CD4-positive, alpha-beta memory T cell (primary cell): Measurements from ENCODE around the gene NMB. TPM values are rescaled to one million over a fixed set of nuclear protein-coding genes. Genes with fewer than 3 reads are reported as not detected.
"Not testable (repeated sequence)": the region's sequence is repeated elsewhere in the genome, so short reads cannot be mapped to it uniquely, and the experiment has no call there.

Source experiments
- CTCF ChIA-PET: fragments of 350-600 bp; sonication (Branson Sonifier 250); formaldehyde crosslinking; loops from one replicate; lab custom pipeline; 2021; ENCODE audit warnings: inconsistent platforms; ENCODE audit not compliant: partially characterized antibody; lab: Charles Lee
- POLR2A ChIA-PET: fragments of 350-600 bp; sonication (Branson Sonifier 250); formaldehyde crosslinking; loops from one replicate; lab custom pipeline; 2021; ENCODE audit not compliant: partially characterized antibody; lab: Charles Lee
- DNase-seq, 5 donors: peaks; one replicate each; pipeline versions ENCODE4 v3.0.0 to v3.0.0-alpha.2; 2020 to 2022; ENCODE audit warnings: mixed read lengths in 1 of 5
- H3K27ac ChIP-seq: one replicate; pipeline ENCODE4 v1.7.0; 2013; ENCODE audit warnings: low read depth, low read length
- H3K27me3 ChIP-seq: 2 replicates; pipeline ENCODE4 v1.7.0; 2013; ENCODE audit warnings: mild to moderate bottlenecking, low read length, moderate library complexity; ENCODE audit not compliant: insufficient read depth
- H3K36me3 ChIP-seq: 2 replicates; pipeline ENCODE4 v1.7.0; 2013; ENCODE audit warnings: mild to moderate bottlenecking, low read length, moderate library complexity; ENCODE audit not compliant: insufficient read depth
- H3K4me1 ChIP-seq: 2 replicates; pipeline ENCODE4 v1.7.0; 2013; ENCODE audit warnings: mild to moderate bottlenecking, low read length, moderate library complexity; ENCODE audit not compliant: insufficient read depth
- H3K4me3 ChIP-seq, 2 donors: one replicate each; pipeline ENCODE4 v1.7.0; 2013; ENCODE audit warnings: low read length in 2 of 2, mild to moderate bottlenecking in 1 of 2
- H3K9me3 ChIP-seq, 2 donors: one replicate each; pipeline ENCODE4 v1.7.0; 2013; ENCODE audit warnings: low read length in 2 of 2, control low read depth in 1 of 2; ENCODE audit not compliant: control insufficient read depth in 1 of 2
- H3K27ac Mint-ChIP-seq, 7 donors: one replicate each; pipeline ENCODE4 v1.8.0; 2020 to 2021; ENCODE audit warnings: mixed read lengths in 7 of 7, mild to moderate bottlenecking in 6 of 7, inconsistent platforms in 3 of 7, moderate library complexity in 3 of 7
- H3K27me3 Mint-ChIP-seq, 2 donors: one replicate each; pipeline ENCODE4 v1.8.0; 2020 to 2021; ENCODE audit warnings: mixed read lengths in 2 of 2
- H3K36me3 Mint-ChIP-seq, 2 donors: one replicate each; pipeline ENCODE4 v1.8.0; 2020 to 2021; ENCODE audit warnings: mixed read lengths in 2 of 2, inconsistent platforms in 1 of 2, mild to moderate bottlenecking in 1 of 2
- H3K4me1 Mint-ChIP-seq, 4 donors: one replicate each; pipeline ENCODE4 v1.8.0; 2020 to 2021; ENCODE audit warnings: mixed read lengths in 4 of 4, mild to moderate bottlenecking in 1 of 4
- H3K4me3 Mint-ChIP-seq, 8 donors: one replicate each; pipeline ENCODE4 v1.8.0; 2020 to 2021; ENCODE audit warnings: mixed read lengths in 8 of 8, mild to moderate bottlenecking in 7 of 8, moderate library complexity in 6 of 8, inconsistent platforms in 3 of 8
- H3K9me3 Mint-ChIP-seq, 8 donors: one replicate each; pipeline ENCODE4 v1.8.0; 2020 to 2021; ENCODE audit warnings: mixed read lengths in 8 of 8, mild to moderate bottlenecking in 5 of 8, inconsistent platforms in 3 of 8, moderate library complexity in 1 of 8
- intact Hi-C: fragments of 100-400 bp; cut with micrococcal nuclease; formaldehyde crosslinking; loops from one replicate; pipeline ENCODE4 v1.15.1; 2023
- polyA plus RNA-seq, 2 donors: library from polyadenylated mRNA; unstranded; fragments of 300-500 nt; fragmentation: Illumina TruSeq; gene quantifications; one replicate each; pipeline ENCODE4 v1.2.3, GENCODE V29; 2021
- total RNA-seq, 2 experiments: library from RNA; stranded (reverse); gene quantifications; one replicate each; pipeline ENCODE4 v1.2.3, GENCODE V29; 2021

The NMB gene
- total and polyA plus RNA-seq, 4 experiments from 2014 or later, result 2.4 to 4.1 (median 3.2) TPM

DNA sequence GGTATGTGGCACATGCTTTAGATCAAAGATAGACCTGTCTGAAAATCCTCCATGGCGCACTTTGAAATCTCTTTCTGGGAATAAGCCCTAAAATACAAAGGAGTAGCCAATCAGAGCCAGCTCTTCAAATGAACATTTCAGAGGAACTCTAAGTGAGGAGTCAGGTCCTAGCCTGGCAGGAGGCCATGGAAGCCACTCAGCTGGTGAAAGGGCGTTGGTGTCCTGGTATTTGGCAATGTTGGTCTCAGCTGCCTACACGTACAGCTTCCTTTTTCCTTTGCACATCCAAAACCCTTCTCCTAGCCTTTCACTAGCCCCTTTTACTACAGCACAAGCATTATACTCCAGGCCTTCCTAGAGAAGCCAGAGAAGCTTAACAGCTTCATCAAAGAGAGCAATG is 9.5 kb downstream of the NMB start:
- H3K9me3 ChIP-seq, result no peaks in the 10 kb centered on the region
- no peaks in the 10 kb centered on the region for H3K27me3 ChIP-seq
- ChIA-PET POLR2A (interaction anchor here (1.3 to 2.1 kb wide), 4 partner anchors 14 to 99 kb away, joined by 3 to 11 read pairs (median 6); no protein-coding TSS in a partner anchor), CTCF (interaction anchor here (1.1 to 1.5 kb wide), 2 partner anchors 14 to 78 kb away, joined by 3 to 4 read pairs; no protein-coding TSS in a partner anchor)
- Mint-ChIP-seq H3K4me1 (peaks cover 14 to 34% (median 20%) of the 10 kb centered on the region in 4 donors), H3K9me3 (no peaks in the 10 kb centered on the region), H3K4me3 (no peak overlapping the region), H3K27ac (peak overlapping the region in 6 of 7 donors; percentile 4 to 91 (median 36)), H3K36me3 (peaks cover 46 to 60% of the 10 kb centered on the region in 2 donors), H3K27me3 (no peaks in the 10 kb centered on the region)
- DNase-seq, result no peak
- peaks cover 21% of the 10 kb centered on the region for H3K4me1 ChIP-seq
- H3K27ac ChIP-seq, result no peak overlapping the region
- intact Hi-C loops, result no loop called here
- H3K4me3 ChIP-seq, result no peak overlapping the region
- H3K36me3 ChIP-seq, result peaks cover 58% of the 10 kb centered on the region

- peaks cover 13% of the 10 kb centered on the region for H3K4me1 ChIP-seq
- CTCF ChIA-PET, result interaction anchor here (1.5 kb wide), 1 partner anchor 13 kb away, joined by 4 read pairs; no protein-coding TSS in a partner anchor
- no peaks in the 10 kb centered on the region for H3K27me3 ChIP-seq
- H3K27ac ChIP-seq, result no peak overlapping the region
- Mint-ChIP-seq H3K36me3 (peaks cover 53 to 67% of the 10 kb centered on the region in 2 donors), H3K27ac (peak overlapping the region in 6 of 7 donors; percentile 25 to 91 (median 62)), H3K27me3 (no peaks in the 10 kb centered on the region), H3K4me3 (no peak overlapping the region), H3K9me3 (no peaks in the 10 kb centered on the region), H3K4me1 (peaks cover 9 to 26% (median 17%) of the 10 kb centered on the region in 4 donors)
- H3K9me3 ChIP-seq, result no peaks in the 10 kb centered on the region
- intact Hi-C loops, result no loop called here
- DNase-seq, result no peak
- peaks cover 66% of the 10 kb centered on the region for H3K36me3 ChIP-seq
- no peak overlapping the region for H3K4me3 ChIP-seq
- POLR2A ChIA-PET, result interaction anchor here (1.6 to 2.5 kb wide), 4 partner anchors 13 to 100 kb away, joined by 3 to 11 read pairs (median 6); no protein-coding TSS in a partner anchor
These were observed 10.3 kb downstream of the NMB start for GRCh38 chr15:84647726-84648125.

DNA sequence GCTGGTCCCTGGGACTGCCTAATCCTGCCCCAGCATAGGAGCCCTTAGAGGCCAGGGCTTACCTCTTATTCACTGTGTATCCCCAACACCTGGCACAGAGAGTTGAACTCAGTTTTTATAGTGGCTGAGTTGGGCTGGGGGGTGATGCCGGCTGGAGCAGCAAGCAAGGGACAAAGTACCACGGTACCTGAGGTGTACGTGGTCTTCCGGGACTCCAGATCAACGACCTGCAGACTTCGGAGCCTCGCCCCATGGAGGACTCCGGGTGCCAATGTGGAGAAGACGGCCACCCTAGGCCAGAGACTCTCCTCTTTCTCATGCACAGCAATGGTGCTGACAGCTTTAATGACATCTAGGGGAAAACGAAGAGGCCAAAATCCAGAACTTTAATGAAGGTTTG is 12.0 kb downstream of the NMB start:
- Histone ChIP-seq H3K4me3 (no peak overlapping the region), H3K27ac (no peak overlapping the region), H3K9me3 (no peaks in the 10 kb centered on the region), H3K36me3 (peaks cover 72% of the 10 kb centered on the region), H3K27me3 (no peaks in the 10 kb centered on the region), H3K4me1 (peaks cover under 1% of the 10 kb centered on the region)
- peaks cover 42 to 69% of the 10 kb centered on the region in 2 donors for H3K36me3 Mint-ChIP-seq
- peak overlapping the region in 2 of 7 donors; percentile 8 to 42 for H3K27ac Mint-ChIP-seq
- no peak for DNase-seq
- H3K27me3 Mint-ChIP-seq, result no peaks in the 10 kb centered on the region
- H3K9me3 Mint-ChIP-seq, result no peaks in the 10 kb centered on the region
- no peak overlapping the region for H3K4me3 Mint-ChIP-seq
- ChIA-PET POLR2A (interaction anchor here (2.5 kb wide), 1 partner anchor 12 kb away, joined by 6 read pairs; no protein-coding TSS in a partner anchor), CTCF (interaction anchor here (1.0 to 1.1 kb wide), 2 partner anchors 11 to 58 kb away, joined by 3 to 4 read pairs; no protein-coding TSS in a partner anchor)
- H3K4me1 Mint-ChIP-seq, result peaks cover 2 to 13% (median 7%) of the 10 kb centered on the region in 4 donors
- intact Hi-C loops, result no loop called here

DNA sequence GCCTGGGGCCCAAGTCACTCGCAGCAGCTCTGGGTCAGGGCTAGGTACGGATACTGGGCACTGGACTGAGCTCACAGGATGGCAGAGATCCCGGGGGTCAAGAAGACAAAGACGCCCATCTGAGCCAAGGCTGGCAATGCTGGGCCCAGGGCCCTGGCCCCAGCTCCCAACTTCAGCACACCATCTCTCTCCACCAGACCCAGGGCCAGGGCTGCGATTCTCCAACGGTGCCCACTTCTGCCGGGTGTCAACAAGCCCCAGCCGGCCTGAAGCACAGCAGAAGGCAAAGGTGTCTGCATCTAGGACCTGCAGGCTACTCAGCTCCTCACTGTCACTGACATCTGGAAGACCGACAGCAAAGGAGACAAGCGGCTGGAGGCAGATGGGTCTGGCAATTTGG is 12.5 kb downstream of the NMB start:
- DNase-seq, result no peak
- no peaks in the 10 kb centered on the region for H3K4me1 ChIP-seq
- H3K36me3 Mint-ChIP-seq, result peaks cover 42 to 73% of the 10 kb centered on the region in 2 donors
- H3K4me3 ChIP-seq, result no peak overlapping the region
- ChIA-PET POLR2A (interaction anchor here (2.5 kb wide), 1 partner anchor 11 kb away, joined by 6 read pairs; no protein-coding TSS in a partner anchor), CTCF (interaction anchor here (0.5 kb wide), 1 partner anchor 9 kb away, joined by 3 read pairs; no protein-coding TSS in a partner anchor)
- H3K27me3 ChIP-seq, result no peaks in the 10 kb centered on the region
- no peaks in the 10 kb centered on the region for H3K27me3 Mint-ChIP-seq
- H3K4me1 Mint-ChIP-seq, result peaks cover 2 to 13% (median 8%) of the 10 kb centered on the region in 4 donors
- intact Hi-C loops, result no loop called here
- H3K9me3 ChIP-seq, result no peaks in the 10 kb centered on the region
- no peaks in the 10 kb centered on the region for H3K9me3 Mint-ChIP-seq
- no peak overlapping the region for H3K27ac ChIP-seq
- H3K36me3 ChIP-seq, result peaks cover 76% of the 10 kb centered on the region
- H3K27ac Mint-ChIP-seq, result peak overlapping the region in 1 of 7 donors; percentile 31
- no peak overlapping the region for H3K4me3 Mint-ChIP-seq

GRCh38 chr15:84643838-84644237 is 14.2 kb downstream of the NMB start:
- H3K4me1 ChIP-seq, result no peaks in the 10 kb centered on the region
- CTCF ChIA-PET, result interaction anchor here (1.1 to 1.4 kb wide), 3 partner anchors 8 to 13 kb away, joined by 4 to 5 read pairs (median 4); partner anchors contain the start of gene WDR73
- peak overlapping the region in 3 of 7 donors; percentile 12 to 74 (median 52) for H3K27ac Mint-ChIP-seq
- no peaks in the 10 kb centered on the region for H3K9me3 ChIP-seq
- no peak for DNase-seq
- POLR2A ChIA-PET, result interaction anchor here (1.2 to 2.3 kb wide), 3 partner anchors 10 to 44 kb away, joined by 3 to 9 read pairs (median 8); no protein-coding TSS in a partner anchor
- peaks cover 85% of the 10 kb centered on the region for H3K36me3 ChIP-seq
- no peak overlapping the region for H3K4me3 ChIP-seq
- peaks cover 0 to 9% (median 4%) of the 10 kb centered on the region in 4 donors for H3K4me1 Mint-ChIP-seq
- no peak overlapping the region for H3K4me3 Mint-ChIP-seq
- no peaks in the 10 kb centered on the region for H3K9me3 Mint-ChIP-seq
- H3K36me3 Mint-ChIP-seq, result peaks cover 49 to 80% of the 10 kb centered on the region in 2 donors
- intact Hi-C loops, result no loop called here
- no peak overlapping the region for H3K27ac ChIP-seq
- H3K27me3 ChIP-seq, result no peaks in the 10 kb centered on the region
- no peaks in the 10 kb centered on the region for H3K27me3 Mint-ChIP-seq

DNA sequence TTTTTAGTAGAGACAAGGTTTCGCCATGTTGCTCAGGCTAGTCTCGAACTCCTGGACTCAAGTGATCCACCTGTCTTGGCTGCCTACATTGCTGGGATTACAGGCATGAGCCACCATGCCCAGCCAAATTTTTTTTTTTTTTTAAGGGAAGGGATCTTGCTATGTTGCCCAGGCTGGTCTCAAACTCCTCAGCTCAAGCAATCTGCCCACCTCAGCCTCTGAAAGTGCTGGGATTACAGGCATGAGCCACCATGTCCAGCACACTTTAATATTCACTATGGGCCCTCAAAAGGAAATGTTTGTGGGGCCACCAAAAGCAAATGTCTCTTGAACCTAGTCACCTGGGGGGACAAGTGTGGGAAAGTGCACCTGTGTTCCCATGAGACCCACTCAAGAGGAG is 15.4 kb downstream of the NMB start:
- peaks cover 82% of the 10 kb centered on the region for H3K36me3 ChIP-seq
- DNase-seq, intact Hi-C loops, H3K9me3 ChIP-seq, H3K4me1 Mint-ChIP-seq, H3K27ac Mint-ChIP-seq, H3K4me1 ChIP-seq, H3K9me3 Mint-ChIP-seq, H3K4me3 Mint-ChIP-seq, H3K27me3 Mint-ChIP-seq, H3K27ac ChIP-seq, H3K27me3 ChIP-seq, H3K4me3 ChIP-seq: not testable (repeated sequence)
- H3K36me3 Mint-ChIP-seq, result peaks cover 45 to 77% of the 10 kb centered on the region in 2 donors
- CTCF ChIA-PET, result interaction anchor here (0.8 to 1.4 kb wide), 2 partner anchors 12 to 71 kb away, joined by 3 to 4 read pairs; no protein-coding TSS in a partner anchor
- POLR2A ChIA-PET, result interaction anchor here (0.8 to 2.3 kb wide), 5 partner anchors 8 to 42 kb away, joined by 3 to 9 read pairs (median 4); partner anchors contain the start of gene WDR73

DNA sequence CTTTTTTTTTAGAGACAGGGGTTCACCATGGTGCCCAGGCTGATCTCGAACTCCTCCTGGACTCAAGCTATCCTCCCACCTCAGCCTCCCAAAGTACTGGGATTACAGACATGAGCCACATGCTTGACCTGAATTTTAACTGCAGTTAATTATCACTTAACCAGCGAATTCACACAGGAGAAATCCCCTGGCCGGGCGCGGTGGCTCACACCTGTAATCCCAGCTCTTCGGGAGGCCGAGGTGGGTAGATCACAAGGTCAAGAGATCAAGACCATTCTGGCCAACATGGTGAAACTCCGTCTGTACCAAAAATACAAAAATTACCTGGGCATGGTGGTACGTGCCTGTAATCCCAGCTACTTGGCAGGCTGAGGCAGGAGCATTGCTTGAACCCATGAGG is 16.1 kb downstream of the NMB start:
- peaks cover 45 to 73% of the 10 kb centered on the region in 2 donors for H3K36me3 Mint-ChIP-seq

More for the DNA sequence above, 16.1 kb downstream of the NMB start:
- H3K4me3 Mint-ChIP-seq, H3K27me3 ChIP-seq, H3K4me1 ChIP-seq, H3K9me3 Mint-ChIP-seq, H3K27me3 Mint-ChIP-seq, H3K4me3 ChIP-seq, intact Hi-C loops, DNase-seq, H3K4me1 Mint-ChIP-seq, H3K9me3 ChIP-seq, H3K27ac ChIP-seq: not testable (repeated sequence)
- CTCF ChIA-PET, result interaction anchor here (1.0 kb wide), 1 partner anchor 43 kb away, joined by 3 read pairs; no protein-coding TSS in a partner anchor
- H3K36me3 ChIP-seq, result peaks cover 75% of the 10 kb centered on the region
- POLR2A ChIA-PET, result interaction anchor here (0.8 to 1.0 kb wide), 2 partner anchors 10 to 12 kb away, joined by 3 to 4 read pairs; partner anchors contain the start of gene WDR73
- peak overlapping the region in 1 of 7 donors; percentile 55 for H3K27ac Mint-ChIP-seq
